SK-N-MC (cell line): Measurements from ENCODE around the gene LRRTM3.

Experiments
- EZH2 ChIP-seq: fragments of 200-600 bp; sonication (generic); IDR thresholded peaks from one replicate; pipeline ENCODE4 v1.6.1; 2017; ENCODE audit warnings: antibody characterized with exemption
- POLR2AphosphoS5 ChIP-seq: IDR thresholded peaks from 2 replicates; pipeline ENCODE4 v1.6.1; 2012; ENCODE audit warnings: mild to moderate bottlenecking, low read depth, low read length, borderline replicate concordance

DNA sequence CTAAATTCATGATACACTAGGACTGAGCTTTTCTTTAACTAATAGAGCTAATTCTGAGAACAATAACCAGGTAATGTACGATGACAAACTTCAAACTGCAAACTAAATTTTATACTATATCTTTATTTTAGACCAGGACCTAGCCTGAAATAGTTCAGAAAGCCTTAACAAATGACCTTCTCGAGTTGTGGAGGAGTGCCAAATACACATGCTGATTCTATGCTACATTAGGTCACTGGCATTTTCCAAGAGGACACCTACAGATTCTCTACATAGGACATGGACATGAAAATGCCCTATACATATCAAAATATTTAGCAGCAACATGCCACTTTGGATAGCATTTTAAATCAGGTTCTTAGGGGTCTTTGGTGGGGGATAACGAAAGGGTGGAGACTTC is 44.0 kb upstream of the LRRTM3 start:
- TF ChIP-seq POLR2AphosphoS5: no peak
- no peak for TF ChIP-seq EZH2
